B cell (primary cell): ENCODE measurements around the gene TRAF3. TPM values are rescaled to one million over a fixed set of nuclear protein-coding genes. Genes with fewer than 3 reads are reported as not detected.

Experiments used
- ATAC-seq: fragments of 200-7000 bp; cut with Tn5 transposase; one replicate; pipeline ENCODE4 v1.10.0; 2021; ENCODE audit warnings: low read depth, mild to moderate bottlenecking, moderate number of reproducible peaks, moderate library complexity
- CTCF ChIA-PET: fragments of 350-600 bp; sonication (Branson Sonifier 250); formaldehyde crosslinking; loops from one replicate; lab custom pipeline; 2021; ENCODE audit warnings: antibody characterized with exemption, inconsistent platforms; lab: Charles Lee
- POLR2A ChIA-PET: fragments of 350-600 bp; sonication (Branson Sonifier 250); formaldehyde crosslinking; loops from one replicate; lab custom pipeline; 2021; ENCODE audit warnings: antibody characterized with exemption; lab: Charles Lee
- DNase-seq: peaks from one replicate; pipeline ENCODE4 v3.0.0; 2013
- H2AFZ ChIP-seq: 2 replicates; pipeline ENCODE4 v1.6.1; 2012; ENCODE audit warnings: mild to moderate bottlenecking, low read depth, low read length; ENCODE audit not compliant: insufficient read depth, poor library complexity, severe bottlenecking
- H3K27ac ChIP-seq, 2 donors: 1 replicate in 1 of 2; 2 replicates in 1 of 2; pipeline ENCODE4 v1.5.1; 2012 to 2013; ENCODE audit warnings: low read length in 2 of 2, mild to moderate bottlenecking in 2 of 2, moderate library complexity in 1 of 2
- H3K27me3 ChIP-seq, 4 experiments: fragments of 200-600 bp in 1 of 4; sonication (generic) in 1 of 4; replicated peaks in 1 of 4; 1 replicate in 2 of 4; 2 replicates in 2 of 4; pipeline versions ENCODE4 v1.6.1 to v1.7.0; 2013 to 2016; ENCODE audit warnings: low read length in 3 of 4, mild to moderate bottlenecking in 2 of 4, mixed read lengths in 1 of 4, moderate library complexity in 1 of 4; ENCODE audit not compliant: insufficient read depth in 4 of 4, control insufficient read depth in 3 of 4; ENCODE audit errors: control extremely low read depth in 1 of 4
- H3K36me3 ChIP-seq, 2 experiments: replicated peaks in 1 of 2; 1 replicate in 1 of 2; 2 replicates in 1 of 2; pipeline versions ENCODE4 v1.6.1 to v1.7.1; 2013; ENCODE audit warnings: low read length in 1 of 2; ENCODE audit not compliant: insufficient read depth in 2 of 2, control insufficient read depth in 1 of 2; ENCODE audit errors: control extremely low read depth in 1 of 2, extremely low read depth in 1 of 2
- H3K4me1 ChIP-seq, 2 donors: fragments of 200-600 bp in 1 of 2; sonication (generic) in 1 of 2; 1 replicate in 1 of 2; 2 replicates in 1 of 2; pipeline versions ENCODE4 v1.5.1 to v1.6.1; 2013 to 2017; ENCODE audit warnings: low read length in 2 of 2; ENCODE audit not compliant: control insufficient read depth in 2 of 2, insufficient read depth in 2 of 2
- H3K4me2 ChIP-seq: replicated peaks from 2 replicates; pipeline ENCODE3; 2012; ENCODE audit warnings: mild to moderate bottlenecking, low read depth, low read length; ENCODE audit not compliant: poor library complexity, severe bottlenecking
- H3K4me3 ChIP-seq, 5 experiments: fragments of 200-600 bp in 1 of 5; sonication (generic) in 1 of 5; 1 replicate in 3 of 5; 2 replicates in 2 of 5; pipeline versions ENCODE4 v1.5.1 to v1.7.0; 2011 to 2016; ENCODE audit warnings: low read length in 4 of 5, mild to moderate bottlenecking in 4 of 5, low read depth in 2 of 5, control low read depth in 1 of 5, moderate library complexity in 1 of 5; ENCODE audit not compliant: insufficient read depth in 1 of 5; ENCODE audit errors: control extremely low read depth in 1 of 5, extremely low read depth in 1 of 5
- H3K79me2 ChIP-seq: fragments of 200-600 bp; sonication (generic); one replicate; pipeline ENCODE4 v1.6.0; 2016; ENCODE audit warnings: low read length; ENCODE audit not compliant: control insufficient read depth, insufficient read depth
- H3K9ac ChIP-seq: fragments of 200-600 bp; sonication (generic); 2 replicates; pipeline ENCODE4 v1.6.1; 2017; ENCODE audit warnings: mild to moderate bottlenecking, low read length, moderate library complexity
- H3K9me3 ChIP-seq, 3 donors: one replicate each; pipeline versions ENCODE4 v1.6.1 to v1.7.1; 2013; ENCODE audit warnings: low read length in 2 of 3; ENCODE audit not compliant: control insufficient read depth in 2 of 3, insufficient read depth in 1 of 3; ENCODE audit errors: control extremely low read depth in 1 of 3
- H4K20me1 ChIP-seq: 2 replicates; pipeline ENCODE4 v1.6.0; 2012; ENCODE audit warnings: mild to moderate bottlenecking, low read length; ENCODE audit not compliant: insufficient read depth, control insufficient read depth, poor library complexity, severe bottlenecking
- H3K27ac Mint-ChIP-seq: one replicate; pipeline ENCODE4 v1.8.0; 2021; ENCODE audit warnings: mixed read lengths
- H3K27me3 Mint-ChIP-seq: one replicate; pipeline ENCODE4 v1.8.0; 2021; ENCODE audit warnings: mixed read lengths
- H3K4me1 Mint-ChIP-seq: one replicate; pipeline ENCODE4 v1.8.0; 2021; ENCODE audit warnings: mixed read lengths
- H3K4me3 Mint-ChIP-seq: one replicate; pipeline ENCODE4 v1.8.0; 2021; ENCODE audit warnings: mixed read lengths
- H3K9me3 Mint-ChIP-seq: one replicate; pipeline ENCODE4 v1.8.0; 2022; ENCODE audit warnings: mixed read lengths; ENCODE audit not compliant: insufficient read depth
- CTCF ChIP-seq: fragments of 200-600 bp; IDR thresholded peaks from one replicate; pipeline ENCODE4 v1.8.0; 2022; ENCODE audit warnings: antibody characterized with exemption, mild to moderate bottlenecking
- EZH2 ChIP-seq: IDR thresholded peaks from 2 replicates; pipeline ENCODE4 v1.6.1; 2012; ENCODE audit warnings: borderline replicate concordance, low read depth, mild to moderate bottlenecking, moderate library complexity, low read length; ENCODE audit not compliant: insufficient read depth, poor library complexity, severe bottlenecking
- WGBS: methylation state at CpG from one replicate; pipeline ENCODE4 v1.1.5; 2013; ENCODE audit warnings: missing lambda C conversion rate; ENCODE audit not compliant: insufficient coverage; 5-methylcytosine and 5-hydroxymethylcytosine counted together
- intact Hi-C: fragments of 100-400 bp; cut with micrococcal nuclease; formaldehyde crosslinking; loops from one replicate; pipeline ENCODE4 v1.10.0; 2022
- polyA plus RNA-seq: library from polyadenylated mRNA; depleted of rRNA; stranded (reverse); fragments of >200 nt; gene quantifications from 2 replicates; pipeline ENCODE4 v1.2.3, GENCODE V29; 2012
- total RNA-seq, 2 donors: library from RNA; stranded (reverse); fragments of 120-200 nt in 1 of 2; gene quantifications; 1 replicate in 1 of 2; 2 replicates in 1 of 2; pipeline versions ENCODE4 v1.2.3 to v1.2.4, GENCODE V29; 2013 to 2022

Gene TRAF3
- total and polyA plus RNA-seq, 2 donors (not counting 1 experiment from before 2014, with no cell fraction given) = 42.8 to 89.8 TPM

- Mint-ChIP-seq H3K27ac (no peak overlapping the region), H3K4me1 (no peaks in the 10 kb centered on the region), H3K27me3 (no peaks in the 10 kb centered on the region), H3K9me3 (peaks cover 2% of the 10 kb centered on the region), H3K4me3 (no peak overlapping the region)
- Histone ChIP-seq H2AFZ (no peak overlapping the region), H3K4me1 (no peaks in the 10 kb centered on the region), H3K36me3 (no peaks in the 10 kb centered on the region), H3K4me3 (no peak overlapping the region), H3K9ac (no peak overlapping the region), H3K27me3 (no peaks in the 10 kb centered on the region), H3K9me3 (peaks cover 1 to 20% (median 7%) of the 10 kb centered on the region in 3 donors), H3K79me2 (no peaks in the 10 kb centered on the region), H3K4me2 (no peak overlapping the region), H3K27ac (no peak overlapping the region), H4K20me1 (no peaks in the 10 kb centered on the region)
- intact Hi-C loops = no loop called here
- TF ChIP-seq CTCF = no peak
- POLR2A ChIA-PET = no interaction called here
- CTCF ChIA-PET = no interaction called here
- no peak for DNase-seq
- no peak for ATAC-seq
- 96% methylated on average over 19 of the region's 28 CpGs for WGBS
These were observed 30.4 kb upstream of the TRAF3 start for GRCh38 chr14:102746634-102747438.

- intact Hi-C loops = no loop called here
These were observed 28.4 kb upstream of the TRAF3 start for GRCh38 chr14:102748806-102749205.

More at GRCh38 chr14:102748806-102749205, 28.4 kb upstream of the TRAF3 start:
- Histone ChIP-seq H4K20me1 (no peaks in the 10 kb centered on the region), H3K4me3 (no peak overlapping the region), H2AFZ (no peak overlapping the region), H3K4me1 (peaks cover 2 to 3% of the 10 kb centered on the region in 2 donors), H3K27me3 (no peaks in the 10 kb centered on the region), H3K36me3 (no peaks in the 10 kb centered on the region), H3K27ac (no peak overlapping the region), H3K4me2 (no peak overlapping the region), H3K9me3 (peaks cover 0 to 4% (median 0%) of the 10 kb centered on the region in 3 donors), H3K9ac (no peak overlapping the region), H3K79me2 (no peaks in the 10 kb centered on the region)
- WGBS = 97% methylated on average over 7 of the region's 8 CpGs
- no peak for DNase-seq
- Mint-ChIP-seq H3K4me3 (no peak overlapping the region), H3K27ac (no peak overlapping the region), H3K27me3 (no peaks in the 10 kb centered on the region), H3K4me1 (peaks cover 9% of the 10 kb centered on the region), H3K9me3 (no peaks in the 10 kb centered on the region)
- CTCF ChIA-PET = no interaction called here
- POLR2A ChIA-PET = no interaction called here
- no peak for ATAC-seq
- TF ChIP-seq EZH2 (no peak), CTCF (no peak)
